NOMO-1 treated with dmso at 0.1 percent for 144 hours (cell line): ENCODE measurements around the gene GLDN.
"Not testable (repeated sequence)": the region's sequence is repeated elsewhere in the genome, so short reads cannot be mapped to it uniquely, and the experiment has no call there.

Experiments
- DNase-seq: peaks from one replicate; lab custom pipeline; 2025; ENCODE audit not compliant: unreplicated experiment; lab: John Stamatoyannopoulos, UW

Gene GLDN

GRCh38 chr15:51386960-51387698, 45.7 kb downstream of the GLDN start:
- DNase-seq, result no peak

GRCh38 chr15:51387699-51388041, 46.2 kb downstream of the GLDN start:
- no peak for DNase-seq

GRCh38 chr15:51388726-51389125, 47.3 kb downstream of the GLDN start:
- no peak for DNase-seq

GRCh38 chr15:51390241-51390965, 48.9 kb downstream of the GLDN start:
- DNase-seq, result no peak

- DNase-seq, result no peak
Measured at GRCh38 chr15:51390966-51391422, 49.5 kb downstream of the GLDN start.

GRCh38 chr15:51396921-51397320, 55.5 kb downstream of the GLDN start:
- DNase-seq, result no peak

- DNase-seq, result no peak
Measured at GRCh38 chr15:51398626-51399025, 57.2 kb downstream of the GLDN start.

GRCh38 chr15:51401051-51401780, 59.8 kb downstream of the GLDN start:
- DNase-seq, result no peak

GRCh38 chr15:51401872-51402517, 60.5 kb downstream of the GLDN start:
- no peak for DNase-seq

- DNase-seq, result no peak
Measured at GRCh38 chr15:51403072-51403878, 61.8 kb downstream of the GLDN start.

- DNase-seq, result no peak
Measured at GRCh38 chr15:51403946-51404695, 62.7 kb downstream of the GLDN start.

GRCh38 chr15:51405693-51406523, 64.5 kb downstream of the GLDN start:
- no peak for DNase-seq

GRCh38 chr15:51414256-51414860, 72.9 kb downstream of the GLDN start:
- DNase-seq, result no peak

GRCh38 chr15:51416129-51416528, 74.7 kb downstream of the GLDN start:
- DNase-seq, result no peak

GRCh38 chr15:51423040-51423439, 81.6 kb downstream of the GLDN start:
- not testable (repeated sequence) for DNase-seq

- no peak for DNase-seq
Measured at GRCh38 chr15:51424780-51425179, 83.3 kb downstream of the GLDN start.

GRCh38 chr15:51425517-51426040, 84.1 kb downstream of the GLDN start:
- no peak for DNase-seq

- no peak for DNase-seq
Measured at GRCh38 chr15:51438526-51438925, 97.1 kb downstream of the GLDN start.
